Gastroesophageal sphincter (tissue), 3 donors: ENCODE results near the gene RPL34.

Experiments used
- CTCF ChIP-seq, 4 experiments: fragments of 200-600 bp in 2 of 4; fragments of 450-650 bp in 2 of 4; sonication (generic) in 1 of 4; IDR thresholded peaks; one replicate each; pipeline ENCODE4 v1.5.1; 2017 to 2019; ENCODE audit warnings: antibody characterized with exemption in 4 of 4, mild to moderate bottlenecking in 2 of 4, moderate library complexity in 2 of 4
- EP300 ChIP-seq: sonication (generic); formaldehyde crosslinking; IDR thresholded peaks from one replicate; pipeline ENCODE4 v1.6.1; 2017; ENCODE audit warnings: antibody characterized with exemption, mild to moderate bottlenecking
- POLR2A ChIP-seq, 2 donors: fragments of 450-650 bp; IDR thresholded peaks; one replicate each; pipeline ENCODE4 v1.6.1; 2017; ENCODE audit warnings: antibody characterized with exemption in 2 of 2, mild to moderate bottlenecking in 2 of 2, moderate library complexity in 1 of 2

DNA sequence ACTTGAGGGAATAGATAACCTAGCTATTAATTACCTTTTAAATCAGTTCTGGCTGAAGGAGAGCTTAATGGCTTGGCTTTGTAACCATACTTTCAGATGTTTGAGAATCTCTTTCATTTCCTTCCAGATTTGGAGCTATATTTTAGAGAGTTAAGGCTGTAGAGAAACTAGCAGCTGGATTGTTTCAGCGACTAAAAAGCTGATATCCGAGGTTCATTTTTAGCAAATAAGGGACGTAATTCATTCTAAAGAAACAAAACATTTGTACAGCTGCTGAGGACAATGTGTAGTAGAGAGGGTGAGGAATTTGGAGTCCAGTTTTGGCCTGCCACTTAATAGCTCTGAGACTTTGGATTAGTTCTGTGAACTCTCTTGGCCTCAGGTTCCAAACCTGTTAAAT lies 42.3 kb downstream of the RPL34 start:
- TF ChIP-seq POLR2A (IDR thresholded peaks at IDR 0.05) (no peak), EP300 (no peak), CTCF (IDR thresholded peaks at IDR 0.05) (no peak)
